NCI-H1092 (cell line): ENCODE measurements around the gene NLRC5.
"Not testable (repeated sequence)": the region's sequence is repeated elsewhere in the genome, so short reads cannot be mapped to it uniquely, and the experiment has no call there.

Experiments
- DNase-seq: peaks from one replicate; lab custom pipeline; 2025; lab: John Stamatoyannopoulos, UW

The NLRC5 gene

GRCh38 chr16:56961386-56961785, 28.0 kb upstream of the NLRC5 start:
- DNase-seq, result no peak

- DNase-seq, result no peak
Measured at GRCh38 chr16:56961851-56962281, 27.5 kb upstream of the NLRC5 start, which contains the start of gene CETP. CETP (plus strand) TSS chr16:56961950; CDS start chr16:56961980, 30 bp downstream.

GRCh38 chr16:56964243-56965148, 24.9 kb upstream of the NLRC5 start:
- DNase-seq, result peak; percentile 31

- DNase-seq, result no peak
Measured at GRCh38 chr16:56965149-56966092, 23.9 kb upstream of the NLRC5 start.

GRCh38 chr16:56966093-56966475, 23.3 kb upstream of the NLRC5 start:
- no peak for DNase-seq

- no peak for DNase-seq
Measured at GRCh38 chr16:56967733-56968132, 21.6 kb upstream of the NLRC5 start.

GRCh38 chr16:56969769-56970168, 19.6 kb upstream of the NLRC5 start:
- no peak for DNase-seq

GRCh38 chr16:56970934-56971767, 18.2 kb upstream of the NLRC5 start:
- no peak for DNase-seq

GRCh38 chr16:56971768-56972043, 17.7 kb upstream of the NLRC5 start:
- DNase-seq, result no peak

GRCh38 chr16:56972403-56973293, 16.7 kb upstream of the NLRC5 start:
- no peak for DNase-seq

- no peak for DNase-seq
Measured at GRCh38 chr16:56973294-56973689, 16.1 kb upstream of the NLRC5 start.

GRCh38 chr16:56973899-56974298, 15.5 kb upstream of the NLRC5 start:
- DNase-seq, result not testable (repeated sequence)

- no peak for DNase-seq
Measured at GRCh38 chr16:56974549-56975300, 14.6 kb upstream of the NLRC5 start.

GRCh38 chr16:56975714-56976113, 13.6 kb upstream of the NLRC5 start:
- no peak for DNase-seq

GRCh38 chr16:56977216-56977615, 12.1 kb upstream of the NLRC5 start:
- DNase-seq, result no peak

GRCh38 chr16:56977823-56978430, 11.4 kb upstream of the NLRC5 start:
- no peak for DNase-seq

- no peak for DNase-seq
Measured at GRCh38 chr16:56980201-56980535, 9.2 kb upstream of the NLRC5 start.

GRCh38 chr16:56980792-56981724, 8.3 kb upstream of the NLRC5 start:
- no peak for DNase-seq
